ENCODE data around the gene ABI1.

DNA sequence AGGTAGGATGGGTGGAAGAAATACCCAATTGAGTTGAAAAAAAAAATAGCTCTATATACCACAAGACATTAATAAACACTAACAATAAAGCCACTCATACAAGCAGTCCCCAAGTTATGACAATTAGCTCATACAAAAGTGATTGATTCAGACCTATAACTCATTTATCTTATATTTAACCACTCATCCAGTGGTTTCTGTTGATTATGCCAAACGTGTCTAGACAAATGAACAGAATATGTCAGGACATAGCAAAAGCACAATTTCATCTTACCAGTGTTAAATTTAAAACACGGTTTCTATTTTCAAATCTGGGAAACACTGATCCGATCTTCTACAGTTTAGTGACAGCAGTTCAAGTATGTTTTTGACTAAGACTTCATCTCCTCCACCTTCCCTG is 17.0 kb downstream of the ABI1 start:
- TF ChIP-seq EZH2 (optimal IDR thresholded peaks at IDR 0.05; ENCODE audit: low read depth, low read length): no peak
- TF ChIP-seq, protein P1, sequence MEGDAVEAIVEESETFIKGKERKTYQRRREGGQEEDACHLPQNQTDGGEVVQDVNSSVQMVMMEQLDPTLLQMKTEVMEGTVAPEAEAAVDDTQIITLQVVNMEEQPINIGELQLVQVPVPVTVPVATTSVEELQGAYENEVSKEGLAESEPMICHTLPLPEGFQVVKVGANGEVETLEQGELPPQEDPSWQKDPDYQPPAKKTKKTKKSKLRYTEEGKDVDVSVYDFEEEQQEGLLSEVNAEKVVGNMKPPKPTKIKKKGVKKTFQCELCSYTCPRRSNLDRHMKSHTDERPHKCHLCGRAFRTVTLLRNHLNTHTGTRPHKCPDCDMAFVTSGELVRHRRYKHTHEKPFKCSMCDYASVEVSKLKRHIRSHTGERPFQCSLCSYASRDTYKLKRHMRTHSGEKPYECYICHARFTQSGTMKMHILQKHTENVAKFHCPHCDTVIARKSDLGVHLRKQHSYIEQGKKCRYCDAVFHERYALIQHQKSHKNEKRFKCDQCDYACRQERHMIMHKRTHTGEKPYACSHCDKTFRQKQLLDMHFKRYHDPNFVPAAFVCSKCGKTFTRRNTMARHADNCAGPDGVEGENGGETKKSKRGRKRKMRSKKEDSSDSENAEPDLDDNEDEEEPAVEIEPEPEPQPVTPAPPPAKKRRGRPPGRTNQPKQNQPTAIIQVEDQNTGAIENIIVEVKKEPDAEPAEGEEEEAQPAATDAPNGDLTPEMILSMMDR (IDR thresholded peaks at IDR 0.05; ENCODE audit: low read length): no peak
- no peak for TF ChIP-seq EZH2phosphoT487 (IDR thresholded peaks at IDR 0.05; ENCODE audit: low read length)
